ENCODE data around the gene NKAIN4.

Gene NKAIN4

GRCh38 chr20:63190828-63191227 lies 63.4 kb downstream of the NKAIN4 start:
- DNase-seq (ENCODE audit: low read depth): no peak
